Activated CD8-positive, alpha-beta T cell treated with anti-CD3 and anti-CD28 coated beads for 36 hours (primary cell): ENCODE data around the gene USH1G. TPM values are rescaled to one million over a fixed set of nuclear protein-coding genes. Genes with fewer than 3 reads are reported as not detected.
"Not testable (repeated sequence)": the region's sequence is repeated elsewhere in the genome, so short reads cannot be mapped to it uniquely, and the experiment has no call there.

ENCODE experiments used
- ATAC-seq: fragments of 200-7000 bp; cut with Tn5 transposase; one replicate; pipeline ENCODE4 v1.10.0; 2021; ENCODE audit warnings: mild to moderate bottlenecking, moderate library complexity
- CTCF ChIA-PET: fragments of 350-600 bp; sonication (Branson Sonifier 250); formaldehyde crosslinking; loops from one replicate; lab custom pipeline; 2021; ENCODE audit warnings: antibody characterized with exemption; lab: Charles Lee
- POLR2A ChIA-PET: fragments of 350-600 bp; sonication (Branson Sonifier 250); formaldehyde crosslinking; loops from one replicate; lab custom pipeline; 2021; ENCODE audit warnings: antibody characterized with exemption; lab: Charles Lee
- DNase-seq: peaks from one replicate; pipeline ENCODE4 v3.0.0-alpha.2; 2020
- H3K27ac Mint-ChIP-seq: one replicate; pipeline ENCODE4 v1.8.0; 2021; ENCODE audit warnings: mild to moderate bottlenecking, mixed read lengths
- H3K27me3 Mint-ChIP-seq: one replicate; pipeline ENCODE4 v1.8.0; 2021; ENCODE audit warnings: mixed read lengths
- H3K36me3 Mint-ChIP-seq: one replicate; pipeline ENCODE4 v1.8.0; 2021; ENCODE audit warnings: low read depth, mixed read lengths
- H3K4me1 Mint-ChIP-seq: one replicate; pipeline ENCODE4 v1.8.0; 2021; ENCODE audit warnings: low read depth, mixed read lengths
- H3K4me3 Mint-ChIP-seq: one replicate; pipeline ENCODE4 v1.8.0; 2021; ENCODE audit warnings: mild to moderate bottlenecking, moderate library complexity, mixed read lengths
- H3K9me3 Mint-ChIP-seq: one replicate; pipeline ENCODE4 v1.8.0; 2021; ENCODE audit warnings: mixed read lengths
- CTCF ChIP-seq: fragments of 200-600 bp; IDR thresholded peaks from one replicate; pipeline ENCODE4 v1.8.0; 2022; ENCODE audit warnings: antibody characterized with exemption, mild to moderate bottlenecking
- intact Hi-C: fragments of 100-400 bp; cut with micrococcal nuclease; formaldehyde crosslinking; loops from one replicate; pipeline ENCODE4 v1.10.0; 2022
- total RNA-seq, 2 experiments: library from RNA; stranded (reverse); gene quantifications; one replicate each; pipeline ENCODE4 v1.2.3, GENCODE V29; 2021

Gene USH1G
- total RNA-seq, 2 experiments from 2014 or later: not detected

GRCh38 chr17:74916851-74917199 lies 6.2 kb downstream of the USH1G start:
- CTCF ChIA-PET: interaction anchor here (0.8 kb wide), 1 partner anchor 41 kb away, joined by 3 read pairs; no protein-coding TSS in a partner anchor

GRCh38 chr17:74916136-74916850 lies 6.8 kb downstream of the USH1G start:
- peaks cover 10% of the 10 kb centered on the region for H3K27me3 Mint-ChIP-seq
- H3K27ac Mint-ChIP-seq: no peak overlapping the region
- no peaks in the 10 kb centered on the region for H3K4me1 Mint-ChIP-seq
- POLR2A ChIA-PET: interaction anchor here (0.6 kb wide), 1 partner anchor 780 kb away, joined by 3 read pairs; no protein-coding TSS in a partner anchor
- DNase-seq (no peak), ATAC-seq (no peak)
- CTCF ChIA-PET: interaction anchor here (0.8 kb wide), 1 partner anchor 41 kb away, joined by 3 read pairs; no protein-coding TSS in a partner anchor
- intact Hi-C loops: no loop called here
- no peaks in the 10 kb centered on the region for H3K9me3 Mint-ChIP-seq
- no peak overlapping the region for H3K4me3 Mint-ChIP-seq
- no peak for TF ChIP-seq CTCF
- no peaks in the 10 kb centered on the region for H3K36me3 Mint-ChIP-seq

More at GRCh38 chr17:74916851-74917199, 6.2 kb downstream of the USH1G start:
- ATAC-seq (no peak), DNase-seq (no peak)
- Mint-ChIP-seq H3K36me3 (no peaks in the 10 kb centered on the region), H3K4me1 (no peaks in the 10 kb centered on the region), H3K4me3 (no peak overlapping the region), H3K27me3 (peaks cover 13% of the 10 kb centered on the region), H3K27ac (no peak overlapping the region), H3K9me3 (no peaks in the 10 kb centered on the region)
- no peak for TF ChIP-seq CTCF
- POLR2A ChIA-PET: interaction anchor here (0.6 kb wide), 1 partner anchor 779 kb away, joined by 3 read pairs; no protein-coding TSS in a partner anchor
- intact Hi-C loops: no loop called here

GRCh38 chr17:74911423-74911822 lies 11.6 kb downstream of the USH1G start:
- ATAC-seq, intact Hi-C loops, POLR2A ChIA-PET, CTCF ChIA-PET, H3K4me1 Mint-ChIP-seq, H3K36me3 Mint-ChIP-seq, H3K9me3 Mint-ChIP-seq, H3K4me3 Mint-ChIP-seq, DNase-seq, H3K27me3 Mint-ChIP-seq, H3K27ac Mint-ChIP-seq: not testable (repeated sequence)

GRCh38 chr17:74909097-74909496 lies 14.0 kb downstream of the USH1G start:
- H3K36me3 Mint-ChIP-seq, H3K9me3 Mint-ChIP-seq, H3K4me3 Mint-ChIP-seq, H3K27ac Mint-ChIP-seq, H3K27me3 Mint-ChIP-seq, DNase-seq, H3K4me1 Mint-ChIP-seq, ATAC-seq, POLR2A ChIA-PET, intact Hi-C loops: not testable (repeated sequence)
- CTCF ChIA-PET: interaction anchor here (1.6 kb wide), 1 partner anchor 10 kb away, joined by 3 read pairs; no protein-coding TSS in a partner anchor

- Mint-ChIP-seq H3K9me3 (no peaks in the 10 kb centered on the region), H3K36me3 (no peaks in the 10 kb centered on the region), H3K27me3 (peaks cover 11% of the 10 kb centered on the region), H3K4me1 (no peaks in the 10 kb centered on the region), H3K4me3 (no peak overlapping the region), H3K27ac (no peak overlapping the region)
- no peak for TF ChIP-seq CTCF
- intact Hi-C loops: no loop called here
- ChIA-PET POLR2A (no interaction called here), CTCF (interaction anchor here (1.3 to 1.4 kb wide), 2 partner anchors 17 to 51 kb away, joined by 4 to 5 read pairs; partner anchors contain the start of gene OTOP2)
- no peak for DNase-seq
- ATAC-seq: no peak
Observed at GRCh38 chr17:74907012-74907411, 16.0 kb downstream of the USH1G start.

- DNase-seq: peak; percentile 10
- H3K27me3 Mint-ChIP-seq: peaks cover 15% of the 10 kb centered on the region
- POLR2A ChIA-PET, H3K4me1 Mint-ChIP-seq, H3K27ac Mint-ChIP-seq, ATAC-seq, intact Hi-C loops, H3K9me3 Mint-ChIP-seq, H3K4me3 Mint-ChIP-seq, H3K36me3 Mint-ChIP-seq: not testable (repeated sequence)
- CTCF ChIA-PET: interaction anchor here (1.3 to 1.4 kb wide), 2 partner anchors 18 to 52 kb away, joined by 4 to 5 read pairs; partner anchors contain the start of gene OTOP2
Observed at GRCh38 chr17:74906214-74906793, 16.8 kb downstream of the USH1G start.
